ENCODE measurements around the gene JMJD6.

JMJD6 gene

DNA sequence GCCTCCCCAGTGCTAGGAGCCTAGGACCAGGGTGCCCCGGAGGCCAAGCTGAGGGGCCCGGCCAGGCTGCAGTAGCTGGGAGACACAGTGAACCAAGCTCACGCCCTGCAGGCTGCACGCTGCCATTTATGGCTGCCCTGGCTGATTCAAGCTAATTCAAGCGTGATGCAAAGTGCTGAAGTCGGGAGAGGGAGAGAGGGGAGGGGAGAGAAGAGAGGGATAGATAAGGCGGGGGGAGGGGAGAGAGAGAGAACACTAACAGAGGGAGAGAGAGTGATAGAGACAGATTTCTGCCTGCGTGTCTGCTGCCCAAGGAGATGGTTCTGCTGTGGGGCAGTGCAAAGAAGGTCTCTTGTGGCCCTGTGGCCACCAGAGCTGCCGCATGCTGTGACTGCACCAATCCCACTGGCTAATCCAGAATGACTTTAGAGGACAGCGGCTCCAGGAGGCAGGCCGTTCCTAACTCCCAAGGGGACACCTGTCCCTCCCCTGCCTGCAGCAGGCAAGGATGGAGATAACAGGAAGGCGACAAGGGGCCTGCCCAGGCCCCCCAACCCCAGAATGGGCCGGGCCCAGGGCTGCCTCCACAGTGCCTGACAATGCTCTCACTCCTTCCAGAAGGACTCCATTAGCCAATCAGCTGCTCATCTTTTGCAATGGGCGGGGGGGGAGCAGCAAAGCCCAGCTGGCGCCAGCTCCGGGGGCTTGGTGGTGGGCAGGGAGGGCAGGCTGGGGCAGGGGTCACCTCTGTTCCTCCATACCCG lies 28.5 kb downstream of the JMJD6 start:
- DNase-seq = no peak
- ATAC-seq = no peak

DNA sequence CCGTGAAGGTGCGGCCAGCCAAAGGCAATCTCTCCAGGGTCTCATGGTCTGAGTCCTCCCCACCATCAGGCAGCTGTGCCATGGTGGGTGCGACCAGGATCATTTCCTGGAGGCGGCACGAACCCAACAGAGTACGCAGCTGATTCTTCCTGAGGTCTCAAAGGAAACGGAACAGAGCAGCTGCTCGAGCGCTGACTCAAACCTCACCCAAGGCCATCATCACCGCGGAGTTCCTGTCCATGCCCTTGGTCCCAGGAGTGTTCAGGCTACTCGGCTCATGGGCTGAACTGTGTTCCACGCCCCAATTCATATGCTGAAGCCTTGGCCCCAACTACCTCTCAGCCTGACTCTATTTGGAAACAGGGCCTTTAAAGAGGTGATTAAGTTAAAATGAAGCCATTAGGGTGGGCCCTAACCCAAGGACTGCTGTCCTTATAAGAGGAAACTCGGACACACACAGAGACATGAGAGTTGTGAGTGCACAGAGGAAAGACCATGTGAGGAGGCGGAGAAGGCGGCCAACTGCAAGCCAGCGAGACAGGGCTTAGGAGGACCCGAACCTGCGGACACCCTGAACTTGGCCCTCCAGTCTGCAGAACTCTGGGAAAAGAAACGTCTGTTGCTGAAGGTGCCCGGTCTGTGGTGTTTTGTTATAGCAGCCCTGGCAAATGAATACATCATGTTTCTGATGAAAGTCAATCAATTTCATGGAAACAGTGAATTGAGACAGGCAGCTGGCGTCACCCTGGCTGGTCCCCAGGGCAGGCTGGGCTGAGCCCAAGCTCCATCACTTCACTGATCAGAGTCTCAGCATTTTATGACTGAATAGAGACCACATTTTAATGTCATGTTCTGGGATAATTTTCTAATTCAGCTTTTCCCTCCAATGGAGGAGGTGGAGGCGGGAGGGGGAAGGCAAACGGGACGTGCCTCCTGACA lies 29.4 kb downstream of the JMJD6 start:
- DNase-seq = no peak

DNA sequence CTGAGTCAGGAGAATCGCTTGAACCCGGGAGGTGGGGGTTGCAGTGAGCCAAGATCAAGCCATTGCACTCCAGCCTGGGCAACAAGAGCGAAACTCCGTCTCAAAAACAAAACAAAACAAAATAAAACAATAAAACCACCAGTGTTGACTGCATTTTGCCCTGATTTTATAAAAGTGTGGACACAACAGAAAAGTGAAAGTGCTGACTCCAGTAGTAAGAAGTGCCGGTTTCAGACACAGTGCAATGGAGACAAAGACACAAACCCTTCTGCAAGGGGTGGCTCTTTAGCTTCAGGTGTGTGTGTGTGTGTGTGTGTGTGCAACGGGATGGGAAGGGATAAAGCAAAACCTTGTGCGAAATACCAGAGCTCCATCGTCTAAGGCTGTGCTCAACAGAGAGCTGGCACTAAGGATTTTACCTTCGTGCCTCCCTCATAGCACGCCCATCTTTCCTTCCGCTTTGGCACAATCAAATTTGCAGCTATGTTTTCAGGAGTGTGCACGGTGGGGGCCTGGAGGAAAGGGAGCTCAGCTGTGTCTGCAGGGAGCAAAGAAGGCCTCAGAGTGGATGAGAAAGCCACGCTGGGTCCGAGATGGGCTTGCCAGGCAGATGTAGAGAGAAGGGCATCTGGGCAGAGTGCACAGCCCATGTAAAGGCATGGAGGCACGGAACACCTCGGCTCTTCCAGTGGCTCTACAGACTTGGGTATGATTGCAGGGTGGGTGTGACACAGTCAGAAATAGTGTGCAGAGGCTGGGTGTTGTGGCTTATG lies 31.2 kb downstream of the JMJD6 start:
- ATAC-seq = no peak

More for the DNA sequence above, 29.4 kb downstream of the JMJD6 start:
- no peak for ATAC-seq

DNA sequence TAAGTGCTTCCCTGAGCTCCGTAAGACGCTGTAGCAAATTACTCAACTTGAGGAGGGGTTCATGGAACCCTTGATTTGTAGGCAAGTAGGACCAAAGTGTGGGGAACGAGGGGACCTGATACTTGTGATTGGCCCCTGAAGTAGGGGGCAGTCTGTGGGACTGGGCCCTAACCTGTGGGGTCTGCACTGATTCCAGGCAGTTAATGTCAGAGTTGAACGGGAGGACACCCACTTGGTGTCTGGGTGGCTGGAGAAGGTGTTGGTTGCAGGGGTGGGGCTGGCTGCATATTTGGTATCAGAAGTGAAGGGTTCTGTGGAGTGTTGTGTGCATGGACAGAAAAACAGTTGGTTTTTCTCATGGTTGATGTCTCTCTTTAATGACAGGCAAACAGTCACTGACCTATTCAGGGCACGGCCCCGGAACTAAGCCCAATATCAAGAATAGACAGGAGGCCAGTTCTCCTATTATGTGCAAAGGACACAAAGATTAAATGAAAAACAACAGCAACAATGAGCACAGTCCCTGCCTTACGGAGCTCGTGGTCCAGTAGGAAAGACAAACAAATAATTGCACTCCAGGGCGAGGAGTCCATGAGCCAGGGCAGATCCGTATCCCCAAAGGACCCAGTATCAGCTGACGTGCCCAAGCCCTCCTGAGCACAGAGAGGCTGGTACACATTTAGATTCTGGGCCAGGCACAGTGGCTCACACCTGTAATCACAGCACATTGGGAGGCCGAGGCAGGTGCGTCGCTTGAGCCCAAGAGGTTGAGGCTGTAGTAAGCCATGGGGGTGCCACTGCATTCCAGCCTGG lies 34.8 kb downstream of the JMJD6 start:
- DNase-seq (no peak), ATAC-seq (no peak)

More for the DNA sequence above, 31.2 kb downstream of the JMJD6 start:
- DNase-seq = no peak

DNA sequence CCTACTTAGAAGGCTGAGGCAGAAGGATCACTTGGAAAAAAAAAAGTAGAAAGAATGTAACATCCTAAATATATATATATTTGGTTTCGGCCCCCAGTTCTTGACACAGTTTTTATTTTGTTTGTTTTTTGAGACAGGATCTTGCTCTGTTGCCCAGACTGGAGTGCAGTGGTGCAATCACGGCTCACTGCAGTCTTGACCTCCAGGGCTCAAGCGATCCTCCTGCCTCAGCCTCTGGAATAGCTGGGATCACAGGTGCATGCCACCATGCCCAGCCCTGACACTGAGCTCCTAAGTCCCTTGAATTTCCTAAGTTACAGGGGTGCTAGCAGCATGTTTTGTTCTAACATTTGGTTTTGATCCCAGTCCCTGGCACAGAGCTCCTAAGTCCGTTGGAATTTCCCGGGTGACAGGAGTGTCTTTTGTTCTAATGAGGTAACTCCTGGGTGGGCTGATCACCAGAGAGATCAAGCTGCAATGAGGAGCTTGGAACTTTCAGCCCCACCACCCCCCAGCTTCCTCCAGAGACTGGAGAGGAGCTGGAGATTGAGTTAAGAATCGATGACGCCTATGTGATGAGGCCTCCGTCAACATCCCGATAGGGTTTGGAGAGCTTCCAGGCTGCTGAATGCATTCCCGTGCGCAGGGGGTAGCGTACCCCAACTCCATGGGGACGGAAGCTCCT lies 35.7 kb downstream of the JMJD6 start:
- no peak for ATAC-seq

DNA sequence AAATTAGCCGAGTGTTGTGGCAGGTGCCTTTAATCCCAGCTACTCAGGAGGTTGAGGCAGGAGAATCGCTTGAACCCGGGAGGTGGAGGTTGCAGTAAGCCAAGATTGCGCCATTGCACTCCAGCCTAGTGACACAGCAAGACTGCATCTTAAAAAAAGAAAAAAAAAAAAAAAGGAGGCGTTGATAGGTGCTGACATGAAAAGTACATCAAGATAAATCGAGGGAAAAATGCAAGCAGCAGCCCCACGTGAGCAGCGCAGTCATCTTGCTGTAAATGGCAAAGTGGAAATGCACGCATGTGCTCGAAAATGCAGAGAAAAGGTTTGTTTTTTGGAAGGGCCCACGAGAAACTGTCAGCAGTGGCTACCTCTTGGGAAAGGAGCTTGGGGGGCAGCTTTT lies 36.5 kb downstream of the JMJD6 start:
- DNase-seq (no peak), ATAC-seq (no peak)

More for the DNA sequence above, 35.7 kb downstream of the JMJD6 start:
- DNase-seq = no peak

DNA sequence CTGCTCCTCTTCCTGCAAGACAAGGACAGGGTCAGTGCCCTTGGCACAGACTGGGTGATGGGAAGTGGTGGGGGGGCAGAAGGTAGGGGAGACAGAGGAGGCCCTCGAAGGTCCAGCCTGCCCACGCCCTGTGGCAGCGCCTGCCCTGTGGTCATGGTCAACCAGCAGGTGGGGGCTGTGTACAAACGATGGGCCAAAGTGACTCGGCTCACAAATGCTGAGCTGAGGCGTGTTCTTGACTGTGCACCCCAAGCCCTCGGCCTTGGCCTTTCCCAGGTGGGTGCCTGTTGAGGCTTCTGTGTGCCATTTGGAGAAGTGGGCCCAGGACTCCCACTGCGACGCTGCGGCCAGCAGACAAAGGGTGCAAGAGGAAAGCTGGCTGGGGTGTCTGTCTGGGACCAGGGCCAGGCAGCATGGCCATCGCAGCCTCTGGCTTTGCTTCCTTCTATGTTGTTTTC lies 38.2 kb downstream of the JMJD6 start:
- no peak for ATAC-seq

DNA sequence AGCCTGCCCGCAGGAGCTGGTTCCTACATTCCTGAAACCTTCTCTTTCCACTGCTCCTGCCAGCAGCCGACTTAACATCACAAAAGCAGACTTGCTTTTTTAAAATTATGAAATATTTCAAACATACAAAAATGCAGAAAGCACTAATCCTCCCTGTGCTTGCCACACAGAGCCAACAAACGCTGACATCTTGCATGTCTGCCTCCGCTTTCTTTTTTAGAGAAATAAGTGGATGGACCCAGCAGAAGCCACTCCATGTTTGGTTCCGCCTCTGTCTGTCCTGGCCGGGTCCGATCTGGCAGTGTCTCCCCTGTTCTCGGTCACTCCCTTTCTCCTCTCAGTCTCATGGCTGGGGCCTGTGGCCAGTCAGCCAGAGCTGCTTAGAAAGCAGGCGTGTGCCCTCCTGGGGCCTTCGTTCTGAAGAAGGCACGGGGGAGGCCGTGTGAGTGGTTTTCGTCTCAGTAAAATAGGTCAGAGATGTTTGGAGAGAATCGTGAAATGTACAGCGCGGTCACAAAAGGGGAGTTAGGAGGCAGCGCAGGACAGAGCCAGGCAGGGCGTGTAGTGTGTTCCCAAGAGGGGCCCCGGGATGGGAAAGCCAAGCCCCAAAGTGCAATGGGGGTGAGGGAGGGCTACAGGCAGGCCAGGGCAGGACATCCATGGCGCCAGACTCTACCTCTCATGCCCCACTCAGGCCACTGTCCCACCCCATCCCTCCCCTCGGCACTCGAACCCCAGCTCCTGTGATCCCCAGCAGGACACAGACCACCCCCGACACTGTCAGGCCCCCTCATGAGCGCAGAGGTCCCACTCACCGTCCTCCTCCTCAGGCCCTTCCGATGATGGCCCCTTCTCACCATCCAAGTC lies 38.9 kb downstream of the JMJD6 start:
- ATAC-seq (no peak), DNase-seq (no peak)

More for the DNA sequence above, 38.2 kb downstream of the JMJD6 start:
- DNase-seq = no peak

DNA sequence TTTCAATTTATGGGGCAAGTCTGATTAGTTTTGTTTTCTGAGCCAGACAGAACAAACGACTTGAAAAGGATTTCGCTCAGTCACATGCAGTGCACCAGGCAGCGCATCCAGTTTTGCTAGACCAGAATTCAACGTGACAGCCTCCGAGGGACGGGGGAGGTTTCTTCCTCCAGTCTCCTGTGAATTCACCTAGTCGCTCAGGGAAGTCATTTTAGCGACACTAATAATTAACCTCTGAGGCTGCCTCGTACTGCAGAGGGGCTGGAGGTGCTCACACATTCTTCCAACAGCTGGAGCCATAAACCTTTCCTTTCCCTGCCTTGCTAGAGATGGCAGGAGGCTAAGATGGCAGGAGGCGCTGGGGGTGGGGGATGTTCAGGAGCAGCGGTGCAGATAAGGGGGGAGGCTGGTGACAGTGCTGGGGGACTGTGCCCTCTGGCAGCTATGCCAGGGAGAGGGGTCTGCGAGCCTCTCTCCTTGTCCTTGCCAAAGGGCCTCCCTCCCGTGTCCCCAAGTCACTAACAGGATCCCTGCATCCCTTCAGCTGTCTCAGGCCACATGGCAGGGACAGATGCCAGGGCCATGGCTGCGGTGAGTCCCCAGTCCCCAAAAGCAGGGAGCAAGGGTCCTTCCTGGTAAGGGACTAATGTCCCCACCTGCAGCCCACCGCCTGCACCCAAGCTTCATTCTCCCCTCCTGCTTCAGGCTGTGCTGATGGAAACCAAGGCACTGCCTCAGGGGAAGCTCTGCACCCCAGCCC lies 39.7 kb downstream of the JMJD6 start:
- DNase-seq = no peak

DNA sequence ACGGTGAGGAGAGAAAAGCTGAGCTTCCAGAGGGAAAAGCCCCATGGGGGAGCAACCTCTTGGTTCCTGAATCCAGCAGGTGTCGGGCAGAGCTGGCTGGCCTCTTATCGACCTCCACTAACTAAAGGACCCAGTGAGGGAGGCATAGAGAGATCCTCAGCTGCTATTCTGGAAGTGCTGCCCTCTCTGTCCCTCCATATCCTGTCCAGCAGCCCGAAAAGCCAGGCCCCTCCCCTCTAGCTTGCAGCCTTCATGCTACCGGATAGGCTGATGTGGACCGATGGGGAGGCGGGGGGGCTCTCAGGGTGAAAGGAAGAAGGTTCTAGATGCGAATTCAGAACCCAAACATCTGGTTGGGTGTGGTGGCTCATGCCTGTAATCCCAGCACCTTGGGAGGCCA lies 40.6 kb downstream of the JMJD6 start:
- ATAC-seq (no peak), DNase-seq (no peak)

More for the DNA sequence above, 39.7 kb downstream of the JMJD6 start:
- no peak for ATAC-seq

DNA sequence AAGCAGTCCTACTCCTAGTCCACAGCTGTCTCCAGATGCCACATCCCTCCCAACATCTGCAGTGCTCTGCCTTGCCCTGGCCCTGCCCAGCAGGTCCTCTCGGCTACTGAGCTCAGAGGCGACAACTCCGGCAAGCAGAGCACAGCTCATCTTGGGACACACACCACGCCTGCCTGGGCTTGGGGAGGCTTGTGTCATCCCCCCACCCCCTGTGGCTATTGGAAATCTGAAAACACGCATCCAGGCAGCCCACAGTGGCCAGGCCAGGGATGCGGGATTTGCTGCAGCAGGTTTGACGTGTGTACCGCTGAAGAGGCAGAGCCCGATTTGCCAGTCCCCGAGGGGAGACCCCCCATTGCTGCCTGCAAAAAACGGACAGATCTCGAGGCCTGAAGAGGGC lies 41.0 kb downstream of the JMJD6 start:
- ATAC-seq (no peak), DNase-seq (no peak)

DNA sequence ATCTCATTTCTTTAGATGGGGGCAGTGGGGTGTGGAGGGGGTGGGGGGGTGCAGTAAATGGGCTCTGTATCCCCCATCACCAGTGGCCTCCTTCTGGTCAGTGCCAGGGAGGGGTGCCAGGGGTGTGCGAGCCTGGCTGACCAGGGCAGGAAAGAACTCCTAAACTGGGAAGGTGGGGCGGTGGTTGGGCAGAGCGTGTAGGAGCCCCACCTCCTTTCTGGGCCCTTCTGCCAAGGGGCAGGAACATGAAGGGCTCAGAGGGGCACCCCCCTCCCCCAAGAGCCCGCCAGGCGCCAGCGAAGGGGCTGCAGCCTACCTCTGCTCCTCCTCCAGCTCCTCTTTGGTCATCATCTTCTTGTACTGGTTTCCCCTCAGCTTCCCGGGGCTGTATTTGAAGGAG lies 41.6 kb downstream of the JMJD6 start:
- no peak for ATAC-seq
- no peak for DNase-seq

DNA sequence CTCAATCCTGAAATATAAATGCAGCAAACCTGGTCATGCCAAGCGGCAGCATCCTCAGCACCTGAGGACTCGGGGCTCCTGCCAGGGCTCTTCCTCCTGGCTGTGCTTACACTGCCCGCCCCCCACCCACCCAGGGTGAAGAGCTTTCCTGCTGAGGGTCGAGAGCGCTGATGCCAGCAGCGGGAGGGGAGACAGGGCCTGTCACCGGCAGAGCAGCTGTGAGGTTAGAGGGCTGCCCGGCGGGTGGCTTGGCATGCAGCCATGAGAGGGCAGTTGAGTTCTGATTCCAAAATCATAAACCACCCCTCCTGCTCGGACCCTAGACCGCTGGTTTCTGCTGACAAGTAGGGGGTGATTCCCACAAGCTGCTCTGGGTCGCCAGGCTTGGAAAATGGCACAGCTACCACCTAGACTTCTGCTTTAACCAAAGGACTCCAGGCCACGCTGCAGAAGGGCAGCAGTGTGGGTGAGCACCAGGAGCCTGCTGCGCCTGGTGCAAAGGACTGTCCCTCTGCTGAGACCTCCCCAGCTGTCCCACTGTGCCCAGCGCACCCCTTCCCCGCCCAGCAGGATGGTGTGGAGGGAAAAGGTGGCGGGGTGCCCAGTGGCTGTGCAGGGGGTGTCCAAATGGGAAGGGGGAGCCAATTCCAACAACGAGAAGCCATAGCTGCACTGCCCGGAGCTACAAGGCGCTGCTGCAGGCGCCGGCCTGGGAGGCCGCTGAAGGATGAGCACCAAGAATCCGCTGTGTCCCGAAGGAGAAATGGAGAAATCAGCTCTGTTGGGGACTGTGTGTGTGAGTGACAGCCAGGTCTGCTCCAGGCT lies 42.3 kb downstream of the JMJD6 start:
- ATAC-seq (no peak), DNase-seq (no peak)

DNA sequence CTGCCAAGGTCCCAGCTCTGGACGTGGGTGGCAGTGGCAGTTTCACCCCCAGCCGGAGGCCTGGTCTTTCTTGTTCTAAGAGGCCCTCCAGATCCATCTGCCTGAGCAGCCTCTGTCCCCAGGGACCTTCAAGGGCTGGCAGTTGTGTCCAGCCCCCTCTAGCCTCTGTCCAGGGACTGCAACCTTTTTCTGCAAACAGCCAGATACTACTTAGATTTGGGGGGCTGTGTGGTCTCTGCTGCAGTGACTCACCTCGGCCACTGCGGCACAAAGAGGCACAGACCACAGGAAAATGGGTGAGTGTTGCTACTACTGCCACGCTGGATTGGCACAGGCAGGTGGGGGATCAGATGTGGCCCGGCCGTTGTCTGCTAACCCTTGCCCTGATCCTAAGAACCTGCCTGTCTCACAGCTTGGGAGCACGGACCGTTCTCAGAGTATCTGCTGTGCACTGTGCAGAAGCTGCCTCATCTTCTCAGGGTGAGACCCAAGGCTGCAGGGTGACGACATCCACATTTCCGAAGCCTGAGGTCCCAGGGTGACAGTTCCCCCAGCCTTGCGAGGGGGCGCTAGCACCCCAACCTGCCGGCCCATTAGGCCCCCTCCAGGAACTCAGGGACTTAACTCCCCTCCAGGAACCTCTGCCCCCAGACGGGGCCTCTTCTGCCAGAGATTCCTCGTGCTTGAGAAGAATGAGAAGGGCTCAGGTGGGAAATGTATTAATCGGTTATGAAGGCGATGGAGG lies 43.2 kb downstream of the JMJD6 start:
- DNase-seq (no peak), ATAC-seq (no peak)

DNA sequence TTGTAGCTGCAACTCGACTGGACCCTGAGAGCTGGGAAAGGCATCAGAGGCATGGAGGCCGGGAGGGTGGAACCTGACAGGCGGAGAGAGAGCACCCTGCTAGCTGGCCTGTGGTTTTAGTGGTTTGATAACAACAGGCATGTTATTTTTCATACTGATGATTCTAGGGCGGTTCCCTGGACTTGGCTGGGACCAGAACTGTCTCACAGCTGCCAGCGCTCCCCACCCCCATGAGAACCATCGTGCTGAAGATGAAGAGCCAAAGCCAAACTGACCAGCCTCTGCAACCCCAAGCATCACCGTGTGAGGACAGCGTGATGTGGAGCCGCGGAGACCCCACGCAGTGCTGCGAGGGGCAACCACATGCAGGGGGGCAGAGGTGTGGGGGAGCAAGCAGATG lies 44.1 kb downstream of the JMJD6 start:
- DNase-seq = no peak
- no peak for ATAC-seq

DNA sequence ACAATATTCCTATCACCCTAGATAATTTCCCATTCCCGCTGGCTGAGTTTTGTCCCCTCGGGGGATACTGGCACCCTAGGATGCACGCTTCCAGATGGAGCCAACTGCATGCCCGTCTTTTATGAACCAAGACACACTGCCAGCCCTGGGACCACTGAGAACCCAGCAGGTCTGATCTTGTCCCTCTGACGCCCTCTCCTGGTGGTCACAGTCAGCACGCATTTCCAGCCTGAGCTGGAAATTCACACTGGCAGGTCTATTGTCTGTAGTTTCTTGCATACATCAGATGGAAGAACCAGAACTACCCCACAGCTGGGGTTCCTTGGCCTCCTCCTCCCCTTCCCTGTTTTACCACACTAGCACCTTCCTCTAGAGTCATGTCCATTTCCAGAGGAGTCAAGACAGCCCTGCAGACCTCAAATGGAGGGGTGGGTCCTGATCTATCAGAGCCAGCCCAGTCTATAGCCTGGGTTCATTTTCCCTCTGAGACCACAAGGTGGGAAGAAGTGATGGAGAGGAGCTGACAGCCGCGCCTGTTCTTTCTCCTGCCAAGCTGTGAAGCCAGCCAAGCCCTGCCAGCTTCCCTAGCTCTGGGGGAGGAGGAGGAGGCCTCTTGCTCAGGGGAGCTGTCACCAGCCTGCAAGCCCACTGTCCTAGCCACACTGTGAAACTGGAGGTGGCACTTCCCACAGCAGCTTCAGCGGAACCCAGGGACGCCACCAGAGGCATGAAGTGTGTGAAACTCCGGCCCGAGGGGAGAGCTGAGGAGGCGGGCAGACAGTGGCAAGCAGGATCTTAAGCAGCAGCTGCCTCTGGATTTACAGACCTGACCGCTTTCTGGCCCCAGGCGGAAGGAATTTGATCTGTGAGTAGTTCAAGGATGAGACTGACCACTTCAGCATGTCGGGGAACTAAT lies 44.9 kb downstream of the JMJD6 start:
- peak; percentile 75 for DNase-seq
- peak; percentile 41 for ATAC-seq

Data from stimulated activated naive CD8-positive, alpha-beta T cell treated with anti-CD3 and anti-CD28 coated beads, Interleukin-15, Interleukin-2, amounts not matched to agents 100 U/mL and 50 U/mL, for 24 hours (primary cell).